Right forelimb (tissue), 1 donor: ENCODE results near the gene RIN3.
A peak's percentile ranks its signal among the peaks of the same experiment; 100 is the strongest.

Experiments used
- DNase-seq: peaks from one replicate; pipeline ENCODE4 v3.0.0-alpha.2; 2018

The RIN3 gene

DNA sequence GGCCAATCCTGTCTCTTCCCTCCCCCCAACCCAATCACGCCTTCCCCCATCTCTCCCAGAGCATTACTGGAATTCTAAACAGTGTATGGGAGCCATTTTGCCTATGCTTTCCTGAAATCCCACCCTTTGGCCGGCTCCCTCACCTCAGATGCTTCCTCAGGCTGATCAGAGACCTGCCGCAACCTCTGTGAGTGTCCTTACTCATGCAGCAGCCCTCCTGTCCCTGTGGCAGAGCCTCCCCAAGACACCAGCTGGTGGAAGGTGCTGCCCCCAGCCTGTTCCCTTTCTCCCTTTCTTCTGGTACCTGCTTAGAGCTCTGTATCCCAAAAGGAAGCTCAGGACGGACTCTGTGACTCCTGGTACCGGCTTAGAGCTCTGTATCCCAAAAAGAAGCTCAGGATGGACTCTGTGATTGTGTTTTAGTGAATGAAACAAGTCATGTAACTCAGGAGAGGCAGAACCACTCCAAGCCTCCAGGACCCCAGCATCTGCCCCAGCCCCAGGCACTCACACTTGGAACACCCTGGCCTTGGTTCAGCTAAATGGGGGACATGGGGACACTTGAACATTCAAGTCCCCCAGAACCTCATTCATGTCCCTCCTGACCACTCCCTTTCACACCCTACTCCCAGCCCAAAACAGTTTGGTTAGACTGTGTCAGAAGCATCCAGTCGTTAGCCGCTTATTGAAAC, 29.3 kb upstream of the RIN3 start:
- DNase-seq = no peak

GRCh38 chr14:92486881-92487280, 26.7 kb upstream of the RIN3 start:
- no peak for DNase-seq

DNA sequence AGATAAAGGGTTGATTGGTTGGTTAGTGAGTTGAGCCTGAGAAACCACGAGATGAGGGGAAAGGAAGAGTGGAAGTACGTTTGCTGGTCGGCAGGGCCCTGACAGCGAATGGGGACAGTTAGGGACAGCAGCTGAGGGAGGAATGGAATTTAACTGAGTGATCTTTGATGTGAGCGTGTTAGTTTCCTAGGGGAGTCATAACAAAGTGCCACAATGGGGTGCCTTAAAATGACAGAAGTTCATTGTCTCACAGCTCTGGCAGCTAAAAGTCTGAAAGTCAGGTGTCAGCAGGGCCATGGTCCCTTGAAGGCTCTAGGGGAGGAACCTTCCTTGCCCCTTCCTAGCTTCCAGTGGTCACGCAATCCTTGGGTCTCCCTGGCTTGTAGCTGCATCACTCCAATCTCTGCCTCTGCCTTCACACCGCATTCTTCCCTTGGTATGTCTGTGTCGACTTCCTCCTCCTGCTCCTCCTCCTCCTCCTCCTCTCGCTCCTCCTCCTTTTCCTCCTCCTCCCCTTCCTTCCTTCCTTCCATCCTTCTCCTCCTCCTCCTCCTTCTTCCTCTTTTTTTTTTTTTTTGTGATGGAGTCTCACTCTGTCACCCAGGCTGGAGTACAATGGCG, 26.0 kb upstream of the RIN3 start:
- DNase-seq = no peak

- DNase-seq = peak; percentile 36
Measured at GRCh38 chr14:92489394-92490238, 24.0 kb upstream of the RIN3 start.

- DNase-seq = no peak
Measured at GRCh38 chr14:92490239-92490959, 23.2 kb upstream of the RIN3 start.

DNA sequence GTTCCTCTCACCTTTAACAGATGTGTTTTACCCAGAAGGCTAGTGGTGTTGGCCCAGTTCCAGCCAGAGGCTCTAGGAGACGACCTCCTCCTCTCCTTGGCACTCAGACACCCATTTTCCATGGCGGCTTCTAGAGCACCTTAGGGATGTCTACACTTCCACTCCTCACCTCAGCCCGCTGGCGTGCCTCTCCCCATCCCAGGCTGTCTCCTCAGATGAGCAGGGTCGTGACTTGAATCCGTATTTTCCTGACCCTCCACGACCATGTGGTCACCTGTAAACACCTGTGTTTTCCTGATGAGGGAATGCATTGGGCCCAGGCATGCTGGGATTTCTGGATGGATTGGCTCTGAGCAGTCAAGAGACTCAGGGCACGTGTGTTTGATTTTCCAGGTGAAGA, 21.8 kb upstream of the RIN3 start:
- DNase-seq = peak; percentile 25

- peak; percentile 38 for DNase-seq
Measured at GRCh38 chr14:92492258-92492657, 21.3 kb upstream of the RIN3 start.

DNA sequence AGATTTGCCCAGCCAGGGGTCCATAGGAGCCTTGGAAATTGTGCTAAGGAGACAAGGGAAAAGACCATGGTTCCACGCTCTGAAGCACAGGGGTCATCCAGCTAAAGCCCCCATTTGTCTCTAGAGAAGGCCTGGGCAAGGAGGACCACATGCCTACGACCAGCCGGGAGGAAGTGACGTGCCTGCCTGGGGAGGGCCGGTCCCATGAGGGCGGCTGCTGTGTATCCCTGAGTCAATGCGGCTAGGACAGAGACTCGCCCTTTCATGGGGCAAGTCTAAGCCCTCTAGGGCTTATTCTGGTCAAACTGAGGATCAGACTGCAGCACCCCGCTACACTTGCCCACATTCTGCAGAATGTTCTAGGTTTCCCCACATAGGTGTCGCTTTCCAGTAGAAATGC, 20.6 kb upstream of the RIN3 start:
- DNase-seq = peak; percentile 23

GRCh38 chr14:92493492-92493891, 20.1 kb upstream of the RIN3 start:
- peak; percentile 22 for DNase-seq

DNA sequence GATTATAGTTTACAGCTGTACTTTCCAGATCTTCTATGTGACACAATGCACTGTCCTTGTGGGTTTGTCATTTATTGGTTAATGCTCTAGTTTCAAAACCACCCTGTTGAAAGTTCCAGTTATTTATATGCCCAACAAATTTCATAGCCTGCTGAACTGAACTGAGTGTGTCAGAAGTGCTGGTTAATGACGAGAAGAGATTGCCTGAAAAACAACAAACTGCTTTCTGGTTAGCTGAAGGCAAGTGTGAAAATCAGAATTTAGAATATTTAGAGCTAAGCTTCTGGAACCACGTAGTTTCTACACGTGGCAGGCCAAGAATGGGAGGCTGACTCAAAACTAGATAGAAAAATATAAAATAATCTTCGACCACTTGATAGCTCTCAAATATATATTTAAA, 19.1 kb upstream of the RIN3 start:
- no peak for DNase-seq

GRCh38 chr14:92495027-92495426, 18.6 kb upstream of the RIN3 start:
- no peak for DNase-seq

DNA sequence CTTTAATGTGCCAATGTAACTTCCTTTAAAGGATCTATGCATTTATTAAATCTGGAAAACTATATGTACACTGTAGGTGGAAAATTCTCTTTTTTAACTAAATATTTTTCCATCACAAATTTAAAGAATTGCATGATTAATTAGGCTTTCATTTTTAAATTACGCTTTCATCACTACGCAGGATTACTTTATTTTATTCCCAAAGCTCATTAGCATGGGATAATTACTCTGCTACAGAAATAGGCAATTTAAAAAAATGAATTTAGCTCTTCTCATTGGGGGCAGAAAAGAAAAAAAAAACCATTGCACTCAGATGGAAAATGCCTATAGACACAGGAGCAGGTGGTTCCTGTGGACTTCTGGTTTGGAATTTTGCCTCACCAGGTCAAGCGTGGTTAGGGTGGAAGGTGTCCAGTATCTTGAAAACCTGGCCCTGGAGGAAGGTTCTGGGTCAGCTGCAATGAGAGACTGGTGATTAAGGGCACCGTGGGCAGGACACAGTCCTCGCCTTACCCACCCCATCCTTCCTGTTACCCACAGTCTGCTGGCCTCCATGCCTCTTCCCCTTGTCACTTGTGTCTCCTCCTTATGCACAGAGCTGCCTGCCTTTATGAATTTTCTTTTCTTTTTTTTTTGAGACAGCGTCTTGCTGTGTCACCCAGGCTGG, 17.3 kb upstream of the RIN3 start:
- DNase-seq = no peak

DNA sequence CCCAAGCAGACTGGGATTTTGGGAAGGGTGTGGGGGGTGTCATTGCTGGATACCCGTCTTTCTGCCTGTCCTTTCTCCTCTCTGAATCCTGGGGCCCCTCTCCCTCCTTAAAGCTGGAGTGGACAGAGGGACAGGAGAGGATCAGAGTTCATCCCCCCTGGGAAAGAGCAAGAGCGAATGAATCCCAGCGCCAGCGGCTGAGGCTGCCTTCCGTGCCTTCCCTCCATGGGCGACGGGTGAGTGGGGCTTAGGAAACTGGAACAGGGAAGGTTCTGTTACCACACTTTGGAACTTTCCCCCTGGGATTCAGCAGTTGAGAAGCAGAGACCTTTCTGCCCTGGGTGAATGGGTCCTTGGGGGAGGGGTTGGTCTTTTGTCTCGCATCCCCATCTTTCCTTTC, 16.2 kb upstream of the RIN3 start:
- no peak for DNase-seq

DNA sequence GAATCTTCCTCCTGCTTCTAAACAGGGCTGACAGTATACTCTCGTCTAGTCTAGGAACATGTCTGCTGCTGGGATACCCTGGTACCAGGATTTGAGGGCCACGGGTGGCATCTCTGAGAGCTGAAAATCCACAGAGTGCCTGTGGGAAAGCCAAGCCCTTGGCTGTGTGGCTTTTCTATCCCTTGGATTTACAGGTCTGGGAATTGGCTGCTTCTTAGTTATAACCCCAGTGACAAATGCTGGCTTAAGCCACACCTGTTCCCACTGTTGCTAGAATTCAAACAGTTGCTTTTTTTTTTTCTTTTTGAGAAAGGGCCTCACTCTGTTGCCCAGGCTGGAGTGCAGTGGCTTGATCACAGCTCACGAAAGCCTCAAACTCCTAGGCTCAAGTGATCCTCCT, 14.3 kb upstream of the RIN3 start:
- peak; percentile 38 for DNase-seq

- peak; percentile 77 for DNase-seq
Measured at GRCh38 chr14:92500491-92500941, 13.1 kb upstream of the RIN3 start.

GRCh38 chr14:92501891-92502351, 11.7 kb upstream of the RIN3 start:
- DNase-seq = no peak

DNA sequence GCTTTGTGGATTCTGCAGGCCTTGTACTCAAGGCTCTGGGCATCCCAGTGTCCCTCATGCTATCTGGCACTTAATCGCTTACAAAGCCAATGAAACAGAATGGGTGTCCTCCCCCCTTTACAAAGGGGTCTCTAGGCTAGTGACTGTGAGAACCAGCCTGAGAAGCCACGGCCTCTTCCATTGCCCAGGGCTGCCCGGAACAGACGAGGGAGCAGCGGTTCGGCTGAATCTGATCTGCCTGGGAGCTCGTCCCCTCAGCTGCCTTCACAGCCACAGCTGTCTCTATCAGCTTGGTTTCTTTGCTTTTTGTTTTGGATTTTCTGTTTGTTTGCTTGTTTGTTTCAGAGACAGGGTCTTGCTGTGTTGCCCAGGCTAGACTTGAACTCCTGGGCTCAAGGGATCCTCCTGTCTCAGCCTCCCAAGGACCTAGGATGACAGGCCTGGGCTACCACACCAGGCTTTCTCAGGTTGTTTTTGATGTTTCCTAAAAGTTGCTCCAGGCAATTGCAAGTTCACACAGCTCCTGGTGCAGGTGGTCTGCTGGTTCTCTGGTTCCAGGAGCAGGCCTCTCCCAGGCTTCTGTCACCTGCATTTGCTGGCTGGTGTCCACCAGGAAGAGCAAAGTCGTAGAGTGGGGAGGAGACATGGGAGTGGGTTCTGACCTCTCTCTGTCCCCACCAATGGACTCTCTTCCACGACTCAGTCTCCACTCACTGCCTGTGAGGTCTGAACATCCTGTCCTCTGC, 10.9 kb upstream of the RIN3 start:
- peak; percentile 35 for DNase-seq

DNA sequence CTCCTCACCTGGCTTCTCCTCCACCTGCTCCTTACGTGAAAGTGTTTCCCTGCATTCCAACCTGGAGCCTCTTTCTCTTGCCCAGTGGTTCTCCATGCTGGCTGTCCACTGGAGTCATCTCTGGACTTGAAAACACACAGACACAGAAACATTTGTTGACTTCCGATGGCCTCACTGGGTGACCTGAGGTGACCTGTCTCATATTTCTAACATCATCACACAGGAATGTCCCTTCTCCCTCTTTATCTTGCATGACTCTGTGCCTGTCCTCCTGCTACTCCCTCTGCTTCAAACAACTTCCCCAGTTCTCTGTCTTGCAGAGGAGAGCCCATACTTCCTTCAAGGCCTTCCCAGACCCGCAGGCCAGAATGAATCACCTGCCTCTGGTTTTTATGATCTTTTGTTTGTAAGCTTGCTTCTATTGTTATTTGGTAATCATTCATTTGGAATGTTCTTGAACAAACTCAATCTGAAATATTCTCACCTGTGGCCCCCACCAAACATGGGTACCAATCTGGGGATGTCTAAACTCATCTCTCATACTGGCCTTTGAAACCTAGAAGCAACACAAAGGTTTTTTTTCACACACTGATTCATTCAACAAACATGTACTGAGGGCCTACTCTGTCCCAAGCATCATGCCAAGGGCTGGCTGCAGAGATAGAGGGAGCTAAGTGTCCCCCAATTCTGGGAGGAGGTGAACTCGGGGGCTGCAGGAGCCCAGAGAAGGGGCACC, 9.7 kb upstream of the RIN3 start:
- peak; percentile 31 for DNase-seq

GRCh38 chr14:92505826-92506225, 7.8 kb upstream of the RIN3 start:
- no peak for DNase-seq

DNA sequence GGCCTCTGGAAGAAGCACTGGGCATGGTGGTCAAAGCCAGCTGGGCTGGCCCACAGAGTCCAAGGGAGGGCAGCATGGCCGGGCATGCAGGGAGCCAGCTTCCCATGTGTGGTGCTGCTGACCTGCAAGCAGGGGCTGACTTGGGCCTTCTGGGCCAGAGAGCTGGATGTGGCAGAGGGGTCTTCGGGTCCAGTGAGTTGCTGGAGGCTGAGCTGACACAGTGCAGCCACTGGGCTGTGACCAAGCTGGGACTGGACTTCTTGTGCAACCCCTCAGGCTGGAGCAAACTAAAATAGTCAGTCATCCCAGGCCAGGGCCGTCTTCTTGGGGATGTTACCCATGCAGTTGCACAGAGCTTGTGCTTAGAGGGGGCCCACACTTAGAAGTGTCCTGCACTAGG, 7.3 kb upstream of the RIN3 start:
- DNase-seq = no peak

GRCh38 chr14:92507174-92507768, 6.3 kb upstream of the RIN3 start:
- no peak for DNase-seq
